NT2/D1 (cell line): ENCODE results near the gene KIAA0232.

Experiments
- DNase-seq: peaks from one replicate; pipeline ENCODE4 v3.0.0-alpha.2; 2011; ENCODE audit warnings: low read depth, low spot score
- H3K27me3 ChIP-seq: 2 replicates; pipeline ENCODE4 v1.6.0; 2011; ENCODE audit warnings: mild to moderate bottlenecking; ENCODE audit not compliant: insufficient read length, insufficient read depth
- H3K36me3 ChIP-seq: 2 replicates; pipeline ENCODE4 v1.6.1; 2011; ENCODE audit warnings: mild to moderate bottlenecking, low read length, mixed read lengths; ENCODE audit not compliant: insufficient read depth, insufficient read length
- H3K4me1 ChIP-seq: 2 replicates; pipeline ENCODE4 v1.5.1; 2011; ENCODE audit not compliant: insufficient read depth, insufficient read length
- H3K4me3 ChIP-seq: 2 replicates; pipeline ENCODE4 v1.5.1; 2011; ENCODE audit warnings: low read depth; ENCODE audit not compliant: insufficient read length
- H3K9ac ChIP-seq: 2 replicates; pipeline ENCODE4 v1.6.0; 2011; ENCODE audit warnings: low read depth; ENCODE audit not compliant: insufficient read length
- H3K9me3 ChIP-seq: 2 replicates; pipeline ENCODE4 v1.5.1; 2011; ENCODE audit warnings: mild to moderate bottlenecking, low read length; ENCODE audit not compliant: insufficient read depth
- SUZ12 ChIP-seq: IDR thresholded peaks from 2 replicates; pipeline ENCODE4 v1.6.1; 2011; ENCODE audit not compliant: insufficient read length, insufficient read depth; ENCODE audit errors: extremely low read depth
- YY1 ChIP-seq: IDR thresholded peaks from 2 replicates; pipeline ENCODE4 v1.6.1; 2011; ENCODE audit not compliant: insufficient read length, insufficient read depth
- ZNF274 ChIP-seq: IDR thresholded peaks from 2 replicates; pipeline ENCODE4 v1.6.1; 2011; ENCODE audit warnings: mild to moderate bottlenecking, low read depth, low read length

KIAA0232 gene

GRCh38 chr4:6772223-6772928 is 10.2 kb upstream of the KIAA0232 start:
- H3K27me3 ChIP-seq, result peaks cover 2% of the 10 kb centered on the region
- peaks cover 19% of the 10 kb centered on the region for H3K4me1 ChIP-seq
- no peaks in the 10 kb centered on the region for H3K36me3 ChIP-seq
- no peak for DNase-seq
- no peak overlapping the region for H3K9ac ChIP-seq
- H3K4me3 ChIP-seq, result no peak overlapping the region
- no peaks in the 10 kb centered on the region for H3K9me3 ChIP-seq
- no peak for TF ChIP-seq ZNF274
- TF ChIP-seq YY1, result no peak
- TF ChIP-seq SUZ12, result no peak

DNA sequence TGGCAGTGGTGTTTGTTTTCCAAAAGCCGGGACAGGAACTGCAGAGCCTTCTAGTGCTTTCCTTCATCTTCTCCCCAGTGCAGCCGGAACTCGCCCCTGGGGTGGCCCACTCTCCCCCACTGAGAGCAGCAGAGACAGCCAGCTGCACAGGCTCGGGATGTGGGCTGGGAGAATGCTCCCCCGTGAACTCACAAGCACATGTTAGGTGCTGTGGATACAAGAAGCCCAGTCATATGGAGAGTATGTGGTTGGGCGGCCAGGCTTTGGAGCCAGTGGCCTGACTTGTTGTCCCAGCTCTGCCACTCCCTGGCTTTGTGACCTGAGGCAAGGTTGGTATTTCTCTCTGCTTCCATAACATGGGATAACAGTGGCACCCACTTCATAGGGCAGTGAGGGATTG is 9.4 kb upstream of the KIAA0232 start:
- TF ChIP-seq ZNF274 (no peak), YY1 (no peak), SUZ12 (no peak)
- Histone ChIP-seq H3K36me3 (no peaks in the 10 kb centered on the region), H3K9ac (no peak overlapping the region), H3K27me3 (peaks cover 2% of the 10 kb centered on the region), H3K4me3 (no peak overlapping the region), H3K9me3 (no peaks in the 10 kb centered on the region), H3K4me1 (peaks cover 17% of the 10 kb centered on the region)
- no peak for DNase-seq

DNA sequence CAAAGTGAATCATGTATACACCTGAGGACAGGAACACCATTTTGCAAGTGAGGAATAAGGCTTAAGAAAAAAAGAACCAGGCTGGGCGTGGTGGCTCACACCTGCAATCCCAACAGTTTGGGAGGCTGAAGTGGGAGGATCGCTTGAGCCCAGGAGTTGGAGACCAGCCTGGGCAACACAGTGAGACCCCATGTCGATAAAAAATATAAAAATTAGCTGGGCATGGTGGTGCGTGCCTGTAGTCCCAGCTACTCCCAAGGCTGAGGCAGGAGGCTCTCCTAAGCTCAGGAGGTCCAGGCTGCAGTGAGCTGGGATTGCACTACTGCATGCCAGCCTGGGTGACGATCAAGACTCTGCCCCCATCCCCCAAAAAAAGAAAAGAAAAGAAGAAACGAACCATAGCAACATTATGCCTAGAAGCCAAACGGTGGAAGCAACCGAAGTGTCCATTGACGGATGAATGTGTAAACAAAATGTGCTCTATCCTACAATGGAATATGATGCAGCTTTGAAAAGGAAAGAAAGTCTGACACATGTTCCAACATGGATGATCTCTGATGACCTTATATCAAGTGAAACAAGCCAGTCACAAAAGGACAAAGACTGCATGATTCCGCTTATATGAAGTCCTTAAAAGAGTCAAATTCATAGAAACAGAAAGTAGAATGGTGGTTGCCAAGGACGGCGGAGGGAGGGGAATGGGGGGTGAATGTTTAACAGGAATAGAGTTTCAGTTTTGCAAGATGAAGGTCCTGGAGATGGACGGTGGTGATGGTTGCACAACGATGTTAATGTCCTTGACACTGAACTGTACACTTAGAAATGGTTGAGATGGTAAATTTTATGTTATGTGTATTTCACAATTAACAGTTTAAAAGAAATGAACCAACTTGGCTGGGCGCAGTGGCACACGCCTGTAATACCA is 8.6 kb upstream of the KIAA0232 start:
- Histone ChIP-seq H3K9me3 (no peaks in the 10 kb centered on the region), H3K4me3 (no peak overlapping the region), H3K27me3 (peaks cover 2% of the 10 kb centered on the region), H3K4me1 (peaks cover 11% of the 10 kb centered on the region), H3K36me3 (no peaks in the 10 kb centered on the region), H3K9ac (no peak overlapping the region)
- no peak for DNase-seq
- TF ChIP-seq YY1, result no peak

DNA sequence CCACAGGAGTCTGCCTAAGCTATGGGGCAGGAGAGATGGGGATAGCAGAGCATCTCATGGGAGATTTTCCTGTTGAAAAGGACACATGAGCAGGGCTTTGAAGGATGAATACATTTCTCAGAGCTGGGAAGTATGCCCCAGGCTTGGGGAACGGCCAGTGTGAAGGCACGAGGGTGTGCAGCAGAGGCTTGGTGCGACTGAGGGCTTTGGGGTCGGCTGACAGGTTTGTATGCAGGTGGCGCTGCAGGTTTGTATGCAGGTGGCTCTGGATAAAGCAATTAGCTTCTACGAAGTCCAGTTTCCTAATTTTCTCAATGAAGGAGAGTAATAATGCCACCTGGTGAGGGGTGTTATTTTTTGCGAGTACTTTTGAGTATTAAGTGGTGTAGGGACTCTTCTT is 6.8 kb upstream of the KIAA0232 start:
- DNase-seq, result no peak
- no peak overlapping the region for H3K4me3 ChIP-seq
- no peaks in the 10 kb centered on the region for H3K9me3 ChIP-seq
- H3K36me3 ChIP-seq, result no peaks in the 10 kb centered on the region
- TF ChIP-seq YY1 (no peak), ZNF274 (no peak), SUZ12 (no peak)
- H3K9ac ChIP-seq, result no peak overlapping the region
- peaks cover 2% of the 10 kb centered on the region for H3K27me3 ChIP-seq
- H3K4me1 ChIP-seq, result peaks cover 14% of the 10 kb centered on the region

DNA sequence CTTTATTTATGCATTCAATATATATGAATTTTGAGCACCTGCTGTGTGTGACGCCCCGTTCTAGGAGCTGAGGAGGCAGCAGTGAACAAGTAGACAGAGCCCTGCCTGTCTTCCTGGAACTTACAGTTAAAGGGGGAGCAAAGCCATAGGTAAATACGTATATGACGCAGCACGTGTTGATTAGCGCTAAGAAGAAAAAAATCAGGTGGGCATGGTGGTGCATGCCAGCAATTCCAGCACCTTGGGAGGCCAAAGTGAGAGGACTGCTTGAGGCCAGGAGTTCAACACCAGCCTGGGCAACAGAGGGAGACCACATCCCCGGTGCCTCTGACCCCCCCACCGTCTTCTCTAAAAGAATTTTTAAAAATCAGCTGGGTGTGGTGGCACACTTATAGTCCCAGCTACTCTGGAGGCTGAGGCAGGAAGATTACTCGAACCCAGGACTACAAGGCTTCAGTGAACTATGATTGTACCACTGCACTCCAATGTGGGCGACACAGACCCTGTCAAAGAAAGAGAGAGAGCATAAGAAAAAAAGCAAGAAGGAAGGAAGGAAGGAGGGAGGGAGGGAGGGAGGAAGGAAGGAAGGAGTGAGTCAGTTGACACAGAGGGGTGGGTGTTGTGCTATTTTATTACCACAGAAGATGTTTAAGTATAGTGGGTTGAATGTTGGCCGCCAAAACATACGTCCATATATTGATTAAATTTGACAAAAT is 5.4 kb upstream of the KIAA0232 start:
- TF ChIP-seq YY1 (no peak), SUZ12 (no peak), ZNF274 (no peak)
- peaks cover 18% of the 10 kb centered on the region for H3K4me1 ChIP-seq
- no peak overlapping the region for H3K9ac ChIP-seq
- H3K9me3 ChIP-seq, result no peaks in the 10 kb centered on the region
- H3K27me3 ChIP-seq, result peaks cover 12% of the 10 kb centered on the region
- H3K36me3 ChIP-seq, result no peaks in the 10 kb centered on the region
- no peak overlapping the region for H3K4me3 ChIP-seq
- no peak for DNase-seq

GRCh38 chr4:6777636-6778281 is 4.8 kb upstream of the KIAA0232 start:
- Histone ChIP-seq H3K36me3 (no peaks in the 10 kb centered on the region), H3K4me1 (peaks cover 18% of the 10 kb centered on the region), H3K4me3 (no peak overlapping the region), H3K27me3 (peaks cover 12% of the 10 kb centered on the region), H3K9ac (no peak overlapping the region), H3K9me3 (no peaks in the 10 kb centered on the region)
- TF ChIP-seq ZNF274 (no peak), YY1 (no peak), SUZ12 (no peak)
- DNase-seq, result no peak
